ENCODE measurements around the gene STOX2.

Gene STOX2

GRCh38 chr4:183905081-183905592 is at the start of gene STOX2:
STOX2 (plus strand) TSS chr4:183905307; CDS start chr4:183906791, 1,484 bp downstream.
- peak; percentile 46 for DNase-seq

DNA sequence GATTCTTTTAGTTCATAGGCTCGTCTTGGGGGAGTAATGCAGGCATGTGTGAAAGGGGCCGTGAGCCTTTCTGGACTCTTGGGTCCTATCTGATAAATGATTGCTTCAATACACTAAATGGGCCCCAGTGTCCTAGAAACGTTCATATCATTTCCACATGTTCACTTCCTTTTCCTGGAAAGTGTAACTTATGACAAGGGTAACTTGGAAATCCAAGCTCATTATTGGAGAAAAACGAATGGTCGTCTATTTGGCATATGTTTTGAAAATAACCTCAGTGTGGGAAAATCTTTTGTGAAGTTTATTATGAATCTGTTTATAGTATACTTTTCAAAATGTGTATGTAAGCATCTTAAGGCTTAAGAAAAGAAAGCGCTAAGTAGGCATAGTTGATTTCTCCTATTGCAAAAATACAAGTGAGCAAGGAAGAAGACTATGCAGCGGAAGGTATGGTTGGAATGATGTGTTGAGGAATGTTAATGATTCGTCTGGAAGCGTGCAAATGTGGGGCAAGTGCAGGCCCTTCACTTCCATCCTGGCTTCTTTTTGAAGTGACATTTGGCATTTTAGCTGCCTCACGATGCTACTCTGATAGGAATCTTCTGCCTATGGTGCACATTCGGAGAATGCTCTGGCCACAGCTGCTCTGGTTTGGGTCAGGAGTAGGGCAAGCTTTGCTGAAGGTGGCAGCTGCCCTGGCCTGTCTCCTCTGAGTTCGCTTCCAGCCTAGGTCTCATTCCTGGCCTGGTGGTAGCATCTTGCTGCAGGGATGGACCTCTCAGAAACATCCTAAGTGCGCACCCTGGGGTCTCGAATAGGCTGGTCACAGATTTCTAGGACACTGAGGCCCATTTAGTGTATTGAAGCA is 49.5 kb upstream of the STOX2 start:
- DNase-seq = no peak

GRCh38 chr4:183857040-183857439 is 48.1 kb upstream of the STOX2 start:
- DNase-seq = no peak

- DNase-seq = no peak
Measured at GRCh38 chr4:183858011-183858615, 47.0 kb upstream of the STOX2 start.

DNA sequence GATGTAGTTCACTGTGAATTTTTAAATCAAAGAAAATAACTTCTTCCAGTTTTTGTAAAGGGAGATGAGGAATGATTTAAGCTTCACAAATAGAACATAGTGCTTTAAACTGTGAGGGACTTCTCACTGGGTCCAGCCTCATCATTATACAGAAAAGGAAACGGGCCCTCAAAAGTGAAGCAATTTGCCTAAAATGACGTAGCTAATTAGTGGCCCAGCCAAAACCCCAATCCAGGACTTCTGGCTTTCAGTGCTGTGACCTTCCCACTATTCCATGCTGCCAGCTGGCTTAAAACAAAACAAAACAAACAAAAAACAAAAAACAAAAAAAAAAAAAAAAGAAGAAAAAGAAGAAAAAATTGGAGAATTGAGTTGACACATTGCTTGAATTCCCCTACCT is 45.0 kb upstream of the STOX2 start:
- DNase-seq = no peak

DNA sequence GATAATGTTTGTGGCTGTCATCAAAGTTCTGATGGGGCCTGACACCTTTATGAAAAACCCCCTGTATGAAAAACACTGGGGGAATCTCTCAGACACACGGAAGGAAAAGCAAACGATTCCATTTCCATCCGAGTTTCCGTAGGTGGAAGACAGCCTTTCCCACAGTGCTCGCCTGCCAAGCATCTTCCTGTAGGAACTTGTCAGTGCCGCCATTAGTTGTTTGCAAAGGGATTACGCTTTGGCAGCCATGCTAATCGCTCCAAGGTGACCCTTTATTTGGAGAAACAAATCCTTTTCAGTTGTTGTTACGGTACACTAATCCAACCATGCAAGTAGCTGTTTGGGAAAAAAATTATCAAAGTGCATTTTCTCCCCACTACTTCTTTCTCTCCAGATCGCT is 44.4 kb upstream of the STOX2 start:
- DNase-seq = no peak

DNA sequence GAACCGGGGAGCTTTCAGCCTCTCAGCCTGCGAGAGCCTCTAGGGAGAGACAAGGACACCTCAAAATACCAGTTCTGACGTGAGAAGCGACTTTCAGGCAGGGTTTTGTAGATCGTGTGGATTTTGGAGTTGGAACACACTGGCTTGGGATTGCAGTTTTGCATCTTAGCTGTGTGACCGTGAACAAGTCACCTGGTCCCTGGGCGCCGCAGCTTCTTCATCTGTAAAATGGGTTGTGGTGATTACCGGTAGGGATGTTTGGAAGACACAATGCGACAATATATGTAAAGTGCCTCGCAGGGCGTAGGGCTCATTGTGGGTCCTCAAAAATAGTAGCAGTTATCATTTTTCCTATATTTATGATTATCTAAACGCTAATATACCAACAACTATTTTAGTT is 43.7 kb upstream of the STOX2 start:
- no peak for DNase-seq

DNA sequence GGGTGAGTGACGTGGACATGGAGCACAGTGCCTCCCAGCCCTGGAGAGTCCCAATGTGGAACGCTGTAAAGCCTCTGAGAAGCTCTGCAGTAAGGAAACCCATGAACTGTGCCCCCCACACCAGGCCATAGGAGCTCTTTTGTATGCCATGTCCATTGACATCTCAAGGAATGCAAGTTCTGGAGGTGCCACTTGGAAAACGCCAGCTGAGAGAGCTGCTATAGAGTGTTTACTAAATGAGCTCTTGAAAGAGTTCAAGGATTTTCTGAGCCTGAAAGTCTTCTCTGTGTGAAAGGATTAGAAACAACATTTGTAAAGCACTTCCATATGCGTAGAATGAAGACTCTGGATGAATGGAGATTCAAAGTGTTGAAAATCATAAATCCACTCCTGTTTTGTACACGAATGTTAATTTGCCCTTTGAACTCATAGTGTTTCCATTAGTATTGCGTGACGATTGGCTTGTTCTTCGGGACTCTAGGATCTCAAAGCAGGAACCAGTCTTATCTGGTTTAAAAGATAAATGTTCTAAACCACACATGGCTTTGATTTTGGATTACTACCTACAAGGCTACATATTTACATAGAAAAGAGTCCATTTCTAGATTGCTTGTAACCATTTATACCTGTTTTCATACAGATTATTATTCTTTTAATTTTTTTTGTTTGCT is 41.8 kb upstream of the STOX2 start:
- DNase-seq = no peak

DNA sequence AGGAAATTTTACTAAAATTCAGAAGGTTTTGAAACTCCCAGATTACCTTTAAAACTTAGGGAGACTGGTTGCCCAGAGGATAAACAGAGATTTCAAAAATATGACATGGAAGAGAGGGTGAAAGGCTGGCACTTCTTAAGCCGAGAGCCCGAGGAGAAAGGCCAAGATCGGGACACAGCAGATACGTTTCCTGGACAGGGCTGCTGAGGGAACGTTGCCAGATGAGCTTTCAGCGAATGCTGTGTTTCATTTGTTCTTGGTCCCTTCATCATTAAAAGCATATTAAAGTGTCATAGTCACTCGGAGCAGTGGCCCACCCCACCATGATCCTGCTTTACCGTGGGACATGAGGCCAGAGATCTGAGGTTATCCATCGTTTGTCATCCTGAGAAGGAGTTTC is 37.9 kb upstream of the STOX2 start:
- no peak for DNase-seq

DNA sequence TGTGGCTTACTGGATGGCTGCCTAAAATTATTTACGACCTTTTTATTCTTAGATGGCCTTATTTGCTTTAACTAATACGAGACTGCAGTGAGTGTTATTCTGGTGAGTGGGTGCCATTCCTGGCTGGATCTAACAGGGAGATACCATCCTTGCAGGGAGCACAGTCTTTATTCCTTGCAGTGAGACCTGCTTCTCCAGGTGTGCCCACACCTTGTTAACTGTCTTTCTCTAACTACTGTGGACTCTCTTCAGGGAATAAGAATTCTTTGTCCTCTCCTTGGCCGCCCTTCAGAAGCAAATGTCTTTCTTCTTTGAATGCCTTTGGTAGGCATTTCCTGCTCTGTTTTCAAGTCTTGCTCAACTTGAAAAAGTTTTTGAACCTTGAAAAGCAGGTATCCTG is 34.1 kb upstream of the STOX2 start:
- DNase-seq = no peak

DNA sequence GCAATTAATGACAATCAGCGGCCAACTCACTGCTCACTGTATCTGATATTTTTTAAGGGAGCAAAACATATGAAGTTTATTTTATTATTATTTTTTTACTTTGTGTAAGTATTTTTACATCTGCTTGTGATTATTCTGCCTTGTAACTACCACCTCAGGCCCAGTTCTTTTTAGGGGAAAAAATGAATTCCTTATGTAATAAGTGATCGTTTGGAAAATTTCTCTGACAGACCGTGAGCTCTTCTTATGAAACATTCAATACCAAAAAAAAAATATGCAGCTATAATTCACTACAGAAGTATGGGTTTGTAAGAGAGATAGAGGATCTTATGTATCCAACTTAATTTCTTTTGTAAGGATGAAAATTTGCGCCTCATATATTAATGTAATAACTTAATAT is 33.5 kb upstream of the STOX2 start:
- DNase-seq = no peak

- DNase-seq = no peak
Measured at GRCh38 chr4:183872531-183872930, 32.6 kb upstream of the STOX2 start.

- DNase-seq = no peak
Measured at GRCh38 chr4:183873409-183874185, 31.5 kb upstream of the STOX2 start.

DNA sequence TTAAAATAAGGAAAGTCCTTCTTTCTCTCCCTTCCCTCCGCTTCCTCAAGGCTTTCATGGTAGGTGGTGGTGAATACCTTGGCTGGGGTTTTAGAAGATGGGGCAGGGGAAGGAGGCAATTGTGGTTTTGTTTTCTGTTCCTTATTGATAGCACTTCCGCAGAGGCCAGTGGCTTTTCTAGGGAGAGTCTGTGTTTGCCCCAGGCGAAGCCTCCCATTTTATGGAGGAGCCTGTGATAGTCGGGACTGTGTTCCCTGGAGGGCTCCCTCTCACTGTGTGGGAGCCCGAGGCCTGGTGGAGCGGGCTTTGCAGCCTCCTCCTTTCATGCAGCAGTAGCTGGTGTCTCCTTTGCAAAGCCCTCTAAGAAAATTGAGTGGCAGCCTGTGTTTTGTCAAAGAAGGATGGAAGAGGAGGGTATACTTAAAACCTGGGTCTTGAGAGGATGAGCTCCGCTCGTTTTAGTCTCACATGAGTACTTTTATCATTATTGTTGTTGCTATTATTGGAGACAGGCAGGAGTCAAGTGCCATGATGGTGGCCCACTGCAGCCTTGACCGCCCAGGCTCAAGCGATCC is 29.8 kb upstream of the STOX2 start:
- DNase-seq = no peak

DNA sequence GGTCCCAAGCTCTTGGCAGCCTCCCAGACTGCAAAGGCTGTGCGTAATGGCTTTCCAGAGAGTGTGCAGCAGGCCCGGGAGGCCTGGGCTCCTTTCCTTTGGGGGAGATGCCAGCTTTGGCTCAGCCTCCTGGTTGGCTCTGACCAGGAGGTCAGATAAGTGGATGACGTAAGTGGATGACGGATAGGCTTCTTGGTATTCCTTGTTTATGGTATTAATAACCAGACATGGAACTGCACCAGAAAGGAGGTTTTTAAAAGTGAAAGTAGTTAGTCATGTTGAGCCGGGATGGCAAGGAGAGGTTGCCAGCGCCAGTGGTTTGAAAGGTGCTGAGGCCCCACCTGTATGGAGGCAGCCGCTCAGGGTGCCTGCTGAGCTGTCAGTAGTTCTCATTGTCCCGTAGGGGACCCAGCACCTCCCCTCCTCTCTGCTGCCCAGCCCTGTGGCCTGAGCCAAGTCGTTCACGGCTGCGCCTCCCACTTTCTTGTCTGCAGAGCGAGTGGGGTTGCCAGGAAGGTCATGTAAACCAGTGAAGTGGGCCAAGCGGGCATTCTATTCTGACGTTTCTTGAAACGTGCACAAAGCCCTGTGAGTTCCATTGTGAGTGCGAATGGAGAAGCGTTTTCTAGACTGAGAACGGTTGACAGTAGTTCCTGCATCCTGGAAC is 28.7 kb upstream of the STOX2 start:
- DNase-seq = no peak

- no peak for DNase-seq
Measured at GRCh38 chr4:183878251-183878970, 26.7 kb upstream of the STOX2 start.

- DNase-seq = no peak
Measured at GRCh38 chr4:183885205-183885720, 19.8 kb upstream of the STOX2 start.

DNA sequence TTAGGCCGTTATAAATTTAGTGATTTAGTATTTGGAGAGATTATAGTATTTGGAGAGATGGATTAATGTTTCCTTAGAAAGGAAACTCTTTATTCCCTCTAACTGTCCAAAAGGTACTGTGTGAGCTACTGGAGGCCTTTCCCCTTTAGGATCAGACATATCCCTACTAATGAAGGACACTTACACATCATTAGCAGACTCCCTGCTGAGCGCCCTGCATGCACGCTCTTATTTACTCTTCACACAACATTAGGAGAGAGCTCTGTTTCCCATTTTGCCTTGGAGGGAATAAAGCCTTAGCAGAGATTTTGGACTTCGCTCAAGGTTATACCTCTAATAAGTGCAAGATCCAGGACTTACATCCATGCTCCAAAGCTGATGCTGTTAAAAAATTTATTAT is 17.8 kb upstream of the STOX2 start:
- DNase-seq = no peak

DNA sequence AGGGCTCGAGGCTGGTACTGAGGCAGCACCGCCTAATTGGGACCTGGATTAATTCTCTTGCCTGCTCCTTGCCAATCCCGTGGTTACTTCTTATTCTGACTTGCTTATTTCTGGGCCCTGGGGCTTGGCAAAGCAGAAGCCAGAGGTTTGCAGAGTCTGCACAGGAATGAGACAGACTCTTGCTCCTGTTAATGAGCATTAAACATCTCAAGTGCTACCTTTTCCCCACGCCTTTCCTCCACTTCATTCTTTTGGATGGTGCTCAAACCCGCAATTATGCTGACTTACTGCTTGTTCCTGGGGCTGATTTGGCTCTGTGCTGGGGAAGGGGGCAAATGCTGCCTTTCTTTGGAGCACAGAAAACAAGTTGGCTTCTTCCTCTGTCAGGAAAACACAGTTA is 16.5 kb upstream of the STOX2 start:
- no peak for DNase-seq

GRCh38 chr4:183889190-183889589 is 15.9 kb upstream of the STOX2 start:
- no peak for DNase-seq

GRCh38 chr4:183897193-183897592 is 7.9 kb upstream of the STOX2 start:
- no peak for DNase-seq

Data from activated CD4-positive, alpha-beta T cell treated with anti-CD3 and anti-CD28 coated beads for 48 hours (primary cell).